A549 treated with DMSO at 1 μM for 4 hours (cell line): ENCODE results near the gene SSX4B. TPM values are rescaled to one million over a fixed set of nuclear protein-coding genes. Genes with fewer than 3 reads are reported as not detected.

Source experiments
- total RNA-seq: library from RNA; stranded (reverse); fragments of 200-300 nt; extraction: Qiagen RNA extraction; gene quantifications from 5 replicates; pipeline ENCODE4 v1.2.3, GENCODE V29; 2022; ENCODE audit warnings: low read depth

The SSX4B gene
- total RNA-seq = not detected in 5 replicates

GRCh38 chrX:48411860-48412259, at the start of gene SSX4B:
Gene SSX4B (minus strand): TSS chrX:48411960. CDS start chrX:48411372, 588 bp downstream.

GRCh38 chrX:48383239-48383638, 28.5 kb downstream of the SSX4B start, which contains the start of gene SSX4:
Gene SSX4 (plus strand): TSS chrX:48383539. CDS start chrX:48384054, 515 bp downstream.

GRCh38 chrX:48356315-48357094, 55.3 kb downstream of the SSX4B start, which contains the start of gene SSX3:
Gene SSX3 (minus strand): TSS chrX:48356703. CDS start chrX:48355249, 1,454 bp downstream.

Other genes with a start within 250 kb of the SSX4B start
- gene SSX5, start 215.2 kb downstream of the SSX4B start, total RNA-seq = not detected in 5 replicates
- not detected in 5 replicates for gene SSX1, start 156.6 kb downstream of the SSX4B start, total RNA-seq
- gene SSX3, start 55.3 kb downstream of the SSX4B start, total RNA-seq = not detected in 5 replicates
- gene SSX4, start 28.4 kb downstream of the SSX4B start, total RNA-seq = not detected in 5 replicates
- gene SLC38A5, start 58.3 kb upstream of the SSX4B start, total RNA-seq = 0.10 to 0.44 TPM (median 0.39 TPM) in 5 replicates
- gene FTSJ1, start 64.2 kb upstream of the SSX4B start, total RNA-seq = 67.1 to 74.5 TPM (median 72.5 TPM) in 5 replicates
- gene PORCN, start 97.0 kb upstream of the SSX4B start, total RNA-seq = 15.2 to 19.4 TPM (median 17.0 TPM) in 5 replicates
- gene EBP, start 109.8 kb upstream of the SSX4B start, total RNA-seq = 138 to 148 TPM (median 144 TPM) in 5 replicates
- 10.6 to 11.8 TPM (median 10.7 TPM) in 5 replicates for gene TBC1D25, start 127.8 kb upstream of the SSX4B start, total RNA-seq
- 293 to 598 TPM (median 332 TPM) in 5 replicates for gene RBM3, start 162.5 kb upstream of the SSX4B start, total RNA-seq
- gene WDR13, start 185.5 kb upstream of the SSX4B start, total RNA-seq = 60.5 to 73.7 TPM (median 65.5 TPM) in 5 replicates